Upper lobe of left lung (tissue), 6 donors: ENCODE data around the gene BBS9. TPM values are rescaled to one million over a fixed set of nuclear protein-coding genes. Genes with fewer than 3 reads are reported as not detected.

Source experiments
- ATAC-seq, 2 donors: fragments of 200-7000 bp; cut with Tn5 transposase; one replicate each; pipeline ENCODE4 v1.9.1; 2022; ENCODE audit warnings: mild to moderate bottlenecking in 2 of 2, moderate library complexity in 2 of 2; ENCODE audit not compliant: low FRiP score in 2 of 2
- DNase-seq, 2 donors: peaks; one replicate each; pipeline ENCODE4 v3.0.0-alpha.2; 2019 to 2020
- H3K27ac ChIP-seq, 4 donors: fragments of 200-600 bp; sonication (generic); one replicate each; pipeline ENCODE4 v1.5.1; 2016 to 2019
- H3K27me3 ChIP-seq, 4 donors: fragments of 200-600 bp; sonication (generic); one replicate each; pipeline ENCODE4 v1.5.1; 2017 to 2019
- H3K36me3 ChIP-seq, 4 donors: fragments of 200-600 bp; sonication (generic); one replicate each; pipeline ENCODE4 v1.5.1; 2016 to 2019
- H3K4me1 ChIP-seq, 4 donors: fragments of 200-600 bp; sonication (generic); one replicate each; pipeline ENCODE4 v1.5.1; 2018 to 2019
- H3K4me3 ChIP-seq, 4 donors: fragments of 200-600 bp; sonication (generic); one replicate each; pipeline ENCODE4 v1.5.1; 2017 to 2019; ENCODE audit warnings: mild to moderate bottlenecking in 2 of 4, moderate library complexity in 1 of 4
- H3K9me3 ChIP-seq, 4 donors: fragments of 200-600 bp; sonication (generic); one replicate each; pipeline ENCODE4 v1.5.1; 2018 to 2019
- CTCF ChIP-seq, 6 experiments: fragments of 450-650 bp in 4 of 6; fragments of 200-600 bp in 2 of 6; sonication (generic) in 2 of 6; IDR thresholded peaks; one replicate each; pipeline ENCODE4 v1.5.1; 2016 to 2019; ENCODE audit warnings: antibody characterized with exemption in 6 of 6
- EP300 ChIP-seq, 4 donors: sonication (generic); formaldehyde crosslinking; IDR thresholded peaks; one replicate each; pipeline ENCODE4 v1.5.1; 2017; ENCODE audit warnings: antibody characterized with exemption in 4 of 4, control low read depth in 2 of 4
- POLR2A ChIP-seq, 4 donors: fragments of 450-650 bp; IDR thresholded peaks; one replicate each; pipeline ENCODE4 v1.5.1; 2016 to 2017; ENCODE audit warnings: antibody characterized with exemption in 4 of 4, mild to moderate bottlenecking in 2 of 4
- POLR2AphosphoS5 ChIP-seq, 2 donors: sonication (generic); formaldehyde crosslinking; IDR thresholded peaks; one replicate each; pipeline ENCODE4 v1.5.1; 2017; ENCODE audit warnings: antibody characterized with exemption in 2 of 2
- WGBS, 2 donors: methylation state at CpG; one replicate each; pipeline ENCODE4 v1.1.5; 2017 to 2018; 5-methylcytosine and 5-hydroxymethylcytosine counted together
- total RNA-seq, 6 donors: library from RNA; depleted of rRNA in 4 of 6; stranded (reverse); fragments of >200 nt in 4 of 6; gene quantifications; one replicate each; pipeline versions ENCODE4 v1.1.0 to v1.2.1, GENCODE V29; 2016 to 2021
- donor health status: DM: no; HTN: no; CAD: no; lungs with moderate emphysema.
- donor health status: DM: no; HTN: yes; CAD: no; lungs with severe emphysema.

The BBS9 gene
- total RNA-seq, 6 donors from 2014 or later = 14.5 to 72.3 (median 20.6) TPM

- ATAC-seq (no peak), DNase-seq (no peak)
- Histone ChIP-seq H3K4me1 (no peaks in the 10 kb centered on the region), H3K27ac (no peak overlapping the region), H3K4me3 (no peak overlapping the region), H3K36me3 (no peaks in the 10 kb centered on the region), H3K9me3 (no peaks in the 10 kb centered on the region), H3K27me3 (no peaks in the 10 kb centered on the region)
- TF ChIP-seq EP300 (IDR thresholded peaks at IDR 0.05) (no peak), POLR2A (IDR thresholded peaks at IDR 0.05) (no peak), POLR2AphosphoS5 (IDR thresholded peaks at IDR 0.05) (no peak), CTCF (IDR thresholded peaks at IDR 0.05) (no peak)
- 82 to 94% methylated on average over 7 of the region's 7 CpGs for WGBS, 2 donors
Measured at GRCh38 chr7:33563651-33564050, 434.3 kb downstream of the BBS9 start.

- 89 to 100% methylated on average over 1 of the region's 1 CpG for WGBS, 2 donors
- Histone ChIP-seq H3K36me3 (no peaks in the 10 kb centered on the region), H3K27ac (no peak overlapping the region), H3K4me3 (no peak overlapping the region), H3K4me1 (no peaks in the 10 kb centered on the region), H3K9me3 (no peaks in the 10 kb centered on the region), H3K27me3 (no peaks in the 10 kb centered on the region)
- TF ChIP-seq POLR2AphosphoS5 (IDR thresholded peaks at IDR 0.05) = no peak
- TF ChIP-seq EP300 (IDR thresholded peaks at IDR 0.05) = no peak
- TF ChIP-seq POLR2A (IDR thresholded peaks at IDR 0.05) = no peak
- no peak for TF ChIP-seq CTCF (IDR thresholded peaks at IDR 0.05)
- ATAC-seq (no peak), DNase-seq (no peak)
Measured at GRCh38 chr7:33578166-33578565, 448.8 kb downstream of the BBS9 start.

- DNase-seq = no peak
- Histone ChIP-seq H3K9me3 (no peaks in the 10 kb centered on the region), H3K27ac (peak overlapping the region in 1 of 4 donors; percentile 10), H3K36me3 (no peaks in the 10 kb centered on the region), H3K4me3 (no peak overlapping the region), H3K4me1 (no peaks in the 10 kb centered on the region), H3K27me3 (no peaks in the 10 kb centered on the region)
- no peak for TF ChIP-seq POLR2AphosphoS5 (IDR thresholded peaks at IDR 0.05)
- no peak for TF ChIP-seq EP300 (IDR thresholded peaks at IDR 0.05)
- no peak for TF ChIP-seq POLR2A (IDR thresholded peaks at IDR 0.05)
- TF ChIP-seq CTCF (IDR thresholded peaks at IDR 0.05) = no peak
- ATAC-seq = peak in 1 of 2 donors; percentile 49
- WGBS, 2 donors = 84 to 86% methylated on average over 5 of the region's 5 CpGs
Measured at GRCh38 chr7:33578881-33579672, 449.7 kb downstream of the BBS9 start.

- TF ChIP-seq POLR2A (IDR thresholded peaks at IDR 0.05) = no peak
- TF ChIP-seq EP300 (IDR thresholded peaks at IDR 0.05) = no peak
- TF ChIP-seq CTCF (IDR thresholded peaks at IDR 0.05) = no peak
- no peak for TF ChIP-seq POLR2AphosphoS5 (IDR thresholded peaks at IDR 0.05)
- no peaks in the 10 kb centered on the region for H3K27me3 ChIP-seq
- H3K36me3 ChIP-seq = no peaks in the 10 kb centered on the region
- no peak for ATAC-seq
- H3K27ac ChIP-seq = peak overlapping the region in 1 of 4 donors; percentile 10
- DNase-seq = no peak
- H3K4me1 ChIP-seq = no peaks in the 10 kb centered on the region
- H3K9me3 ChIP-seq = no peaks in the 10 kb centered on the region
- H3K4me3 ChIP-seq = no peak overlapping the region
Measured at GRCh38 chr7:33579673-33579960, 450.3 kb downstream of the BBS9 start.

GRCh38 chr7:33581236-33581635 lies 451.9 kb downstream of the BBS9 start:
- no peak overlapping the region for H3K27ac ChIP-seq
- TF ChIP-seq CTCF (IDR thresholded peaks at IDR 0.05) (no peak), POLR2AphosphoS5 (IDR thresholded peaks at IDR 0.05) (no peak), POLR2A (IDR thresholded peaks at IDR 0.05) (no peak), EP300 (IDR thresholded peaks at IDR 0.05) (no peak)

More at GRCh38 chr7:33581236-33581635, 451.9 kb downstream of the BBS9 start:
- no peaks in the 10 kb centered on the region for H3K36me3 ChIP-seq
- H3K9me3 ChIP-seq = no peaks in the 10 kb centered on the region
- no peak for ATAC-seq
- H3K27me3 ChIP-seq = no peaks in the 10 kb centered on the region
- 73 to 78% methylated on average over 3 of the region's 3 CpGs for WGBS, 2 donors
- no peak overlapping the region for H3K4me3 ChIP-seq
- no peak for DNase-seq
- H3K4me1 ChIP-seq = no peaks in the 10 kb centered on the region
